Uterus (tissue), 2 donors: ENCODE data around the gene ARHGDIB.

ENCODE experiments used
- CTCF ChIP-seq, 4 experiments: fragments of 200-600 bp in 2 of 4; fragments of 450-650 bp in 2 of 4; sonication (generic) in 2 of 4; IDR thresholded peaks; one replicate each; pipeline ENCODE4 v1.5.1; 2016 to 2019; ENCODE audit warnings: antibody characterized with exemption in 4 of 4, mild to moderate bottlenecking in 2 of 4, moderate library complexity in 1 of 4
- POLR2A ChIP-seq, 2 donors: fragments of 450-650 bp; IDR thresholded peaks; one replicate each; pipeline ENCODE4 v1.6.1; 2016; ENCODE audit warnings: antibody characterized with exemption in 2 of 2, mild to moderate bottlenecking in 1 of 2, moderate library complexity in 1 of 2

GRCh38 chr12:14919455-14919854, 41.9 kb downstream of the ARHGDIB start:
- no peak for TF ChIP-seq CTCF (IDR thresholded peaks at IDR 0.05)
- no peak for TF ChIP-seq POLR2A (IDR thresholded peaks at IDR 0.05)
